T47D (cell line): Measurements from ENCODE around the gene OR2M4.

Experiments
- DNase-seq, 2 experiments: peaks; one replicate each; pipeline versions ENCODE4 v3.0.0 to v3.0.0-alpha.2; 2011 to 2012; ENCODE audit warnings: low read depth in 1 of 2, low spot score in 1 of 2
- JUND ChIP-seq: IDR thresholded peaks from 2 replicates; pipeline ENCODE4 v1.6.1; 2012; ENCODE audit warnings: low read depth
- in situ Hi-C: cut with HindIII; loops from 2 replicates; pipeline ENCODE4 v1.10.0; 2016; ENCODE audit warnings: low sequenced_read_pairs, low pct_unique_long_range_greater_than_20kb

The OR2M4 gene

DNA sequence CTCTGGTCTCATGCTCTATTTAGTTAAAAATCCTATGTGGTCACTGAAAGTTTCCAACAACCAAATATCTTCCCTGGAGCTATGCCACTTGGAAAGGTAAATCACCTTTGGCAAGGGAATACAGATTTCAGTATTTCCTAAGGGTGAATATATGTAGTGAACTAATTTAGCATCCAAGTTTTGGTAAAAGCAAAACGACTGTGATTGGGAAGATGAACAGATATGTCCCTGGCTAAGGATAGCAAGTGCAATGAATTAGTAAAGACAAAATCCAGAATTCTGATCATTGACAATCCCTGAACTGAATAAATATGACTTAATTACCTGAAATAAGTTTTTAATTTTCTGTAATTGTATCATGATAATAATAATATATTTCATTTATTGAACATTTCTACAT is 46.7 kb downstream of the OR2M4 start, which contains the start of gene OR2T33:
OR2T33 (minus strand) TSS at position 101 of the 400 bp plus-strand sequence. CDS start 4,162 bp downstream, outside the sequence.
- in situ Hi-C loops = no loop called here
- TF ChIP-seq JUND = no peak
- no peak for DNase-seq

DNA sequence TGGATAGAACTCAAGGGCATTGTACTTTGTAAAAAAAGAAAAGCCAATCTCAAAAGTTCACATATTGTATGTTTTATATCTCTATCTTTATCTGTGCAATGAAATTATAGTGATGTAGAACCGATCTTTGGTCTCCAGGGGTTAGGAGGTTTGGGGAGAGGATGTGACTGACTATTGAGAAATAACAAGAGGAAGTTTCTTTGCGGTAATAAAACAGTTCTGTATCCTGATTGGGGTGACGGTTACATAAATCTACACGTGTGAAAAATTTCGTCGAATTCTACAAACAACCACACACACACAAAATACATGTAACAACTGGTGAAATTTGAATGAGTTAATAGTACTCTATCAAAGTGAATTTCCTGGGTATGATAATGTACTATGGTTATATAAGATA is 57.2 kb downstream of the OR2M4 start:
- in situ Hi-C loops = no loop called here
- DNase-seq = no peak
- no peak for TF ChIP-seq JUND
